Mucosa of descending colon (tissue), 3 donors: Measurements from ENCODE around the gene JAK1. TPM values are rescaled to one million over a fixed set of nuclear protein-coding genes. Genes with fewer than 3 reads are reported as not detected.
A peak's percentile ranks its signal among the peaks of the same experiment; 100 is the strongest.

Source experiments
- ATAC-seq: fragments of 200-7000 bp; cut with Tn5 transposase; one replicate; pipeline ENCODE4 v1.9.1; 2020; ENCODE audit warnings: mild to moderate bottlenecking, moderate library complexity
- DNase-seq, 3 donors: peaks; one replicate each; pipeline ENCODE4 v3.0.0-alpha.2; 2020
- H3K36me3 ChIP-seq: fragments of 200-600 bp; one replicate; pipeline ENCODE4 v1.8.0; 2021; ENCODE audit warnings: low read depth, mild to moderate bottlenecking
- H3K4me1 ChIP-seq: fragments of 200-600 bp; one replicate; pipeline ENCODE4 v1.8.0; 2021; ENCODE audit warnings: low read depth, mild to moderate bottlenecking
- H3K4me3 ChIP-seq: fragments of 200-600 bp; one replicate; pipeline ENCODE4 v1.8.0; 2021; ENCODE audit warnings: mild to moderate bottlenecking
- H3K9me3 ChIP-seq: fragments of 200-600 bp; one replicate; pipeline ENCODE4 v1.8.0; 2021; ENCODE audit warnings: mild to moderate bottlenecking
- intact Hi-C, 2 donors: fragments of 100-400 bp; cut with DNase I in 1 of 2; cut with micrococcal nuclease in 1 of 2; formaldehyde crosslinking; loops; one replicate each; pipeline versions ENCODE4 v1.11.0 to v1.11.1; 2022; cut with DNase I, micrococcal nuclease
- total RNA-seq, 3 donors: library from RNA; stranded (reverse); fragmentation: NEBNext Ultra II Directional in 2 of 3; extraction: Animal tissue kit (Norgen Biotek cat#: 25700) in 2 of 3; gene quantifications; one replicate each; pipeline versions ENCODE4 v1.2.1 to v1.2.4, GENCODE V29; 2021 to 2023
- TF ChIP-seq, protein P1 (sequence below): fragments of 200-600 bp; IDR thresholded peaks from one replicate; pipeline ENCODE4 v1.8.0; 2022; ENCODE audit warnings: antibody characterized with exemption, mild to moderate bottlenecking
- donor health status: DM: no; HTN: no; CAD: no; lungs with moderate emphysema.
- donor health status: DM: no; HTN: no; CAD: no.
- donor health status: DM: no; HTN: yes; CAD: no.

JAK1 gene
- total RNA-seq, 3 donors from 2014 or later = 97.1 to 132 (median 103) TPM

DNA sequence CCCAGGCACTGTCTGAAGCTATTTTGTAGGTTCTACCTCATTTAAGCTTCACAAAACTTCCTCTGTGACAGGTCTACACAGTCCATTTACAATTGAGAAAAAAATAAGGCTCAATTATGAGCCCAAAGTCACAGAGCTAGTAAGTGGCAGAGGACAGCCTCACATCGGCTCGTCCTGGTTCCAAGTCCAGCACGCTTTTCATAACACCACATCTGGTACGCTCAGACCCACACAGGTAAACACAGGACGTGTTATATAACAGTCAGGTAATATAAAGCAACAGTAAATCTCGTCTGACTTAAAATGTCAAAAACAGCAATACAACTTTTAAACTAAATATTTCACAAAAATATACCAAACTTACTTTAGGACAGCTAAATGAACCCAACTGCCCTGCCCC lies 13.1 kb downstream of the JAK1 start:
- H3K4me1 ChIP-seq = peaks cover 52% of the 10 kb centered on the region
- TF ChIP-seq, protein P1, sequence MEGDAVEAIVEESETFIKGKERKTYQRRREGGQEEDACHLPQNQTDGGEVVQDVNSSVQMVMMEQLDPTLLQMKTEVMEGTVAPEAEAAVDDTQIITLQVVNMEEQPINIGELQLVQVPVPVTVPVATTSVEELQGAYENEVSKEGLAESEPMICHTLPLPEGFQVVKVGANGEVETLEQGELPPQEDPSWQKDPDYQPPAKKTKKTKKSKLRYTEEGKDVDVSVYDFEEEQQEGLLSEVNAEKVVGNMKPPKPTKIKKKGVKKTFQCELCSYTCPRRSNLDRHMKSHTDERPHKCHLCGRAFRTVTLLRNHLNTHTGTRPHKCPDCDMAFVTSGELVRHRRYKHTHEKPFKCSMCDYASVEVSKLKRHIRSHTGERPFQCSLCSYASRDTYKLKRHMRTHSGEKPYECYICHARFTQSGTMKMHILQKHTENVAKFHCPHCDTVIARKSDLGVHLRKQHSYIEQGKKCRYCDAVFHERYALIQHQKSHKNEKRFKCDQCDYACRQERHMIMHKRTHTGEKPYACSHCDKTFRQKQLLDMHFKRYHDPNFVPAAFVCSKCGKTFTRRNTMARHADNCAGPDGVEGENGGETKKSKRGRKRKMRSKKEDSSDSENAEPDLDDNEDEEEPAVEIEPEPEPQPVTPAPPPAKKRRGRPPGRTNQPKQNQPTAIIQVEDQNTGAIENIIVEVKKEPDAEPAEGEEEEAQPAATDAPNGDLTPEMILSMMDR = no peak
- H3K4me3 ChIP-seq = no peak overlapping the region
- intact Hi-C loops = no loop called here
- no peaks in the 10 kb centered on the region for H3K36me3 ChIP-seq
- peak in 1 of 3 donors; percentile 39 for DNase-seq
- ATAC-seq = peak; percentile 68
- H3K9me3 ChIP-seq = no peaks in the 10 kb centered on the region

DNA sequence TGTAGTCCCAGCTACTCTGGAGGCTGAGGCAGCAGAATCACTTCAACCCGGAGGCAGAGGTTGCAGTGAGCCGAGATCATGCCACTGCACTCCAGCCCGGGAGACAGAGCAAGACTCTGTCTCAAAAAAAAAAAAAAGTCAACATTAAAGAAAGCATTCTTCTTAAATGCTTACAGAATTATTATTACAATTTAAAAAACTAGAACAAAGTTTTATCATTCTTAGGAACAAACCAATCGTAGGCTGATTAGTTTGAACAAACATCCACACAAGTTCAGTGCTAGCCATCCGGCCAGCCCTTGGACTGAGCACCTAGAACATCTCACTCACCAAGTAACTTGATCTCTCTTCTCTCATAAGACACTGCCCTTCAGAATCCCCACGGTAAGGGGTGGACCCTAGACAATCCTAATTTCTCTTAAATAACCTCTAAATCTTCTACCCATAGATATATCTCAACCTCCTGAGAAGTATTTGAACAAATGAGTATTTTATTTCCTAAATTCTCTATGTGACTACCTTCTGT lies 16.0 kb downstream of the JAK1 start:
- TF ChIP-seq, protein P1 = no peak
- Histone ChIP-seq H3K4me1 (peaks cover 39% of the 10 kb centered on the region), H3K4me3 (no peak overlapping the region), H3K36me3 (no peaks in the 10 kb centered on the region), H3K9me3 (no peaks in the 10 kb centered on the region)
- DNase-seq = no peak
- ATAC-seq = no peak
- intact Hi-C loops = no loop called here

DNA sequence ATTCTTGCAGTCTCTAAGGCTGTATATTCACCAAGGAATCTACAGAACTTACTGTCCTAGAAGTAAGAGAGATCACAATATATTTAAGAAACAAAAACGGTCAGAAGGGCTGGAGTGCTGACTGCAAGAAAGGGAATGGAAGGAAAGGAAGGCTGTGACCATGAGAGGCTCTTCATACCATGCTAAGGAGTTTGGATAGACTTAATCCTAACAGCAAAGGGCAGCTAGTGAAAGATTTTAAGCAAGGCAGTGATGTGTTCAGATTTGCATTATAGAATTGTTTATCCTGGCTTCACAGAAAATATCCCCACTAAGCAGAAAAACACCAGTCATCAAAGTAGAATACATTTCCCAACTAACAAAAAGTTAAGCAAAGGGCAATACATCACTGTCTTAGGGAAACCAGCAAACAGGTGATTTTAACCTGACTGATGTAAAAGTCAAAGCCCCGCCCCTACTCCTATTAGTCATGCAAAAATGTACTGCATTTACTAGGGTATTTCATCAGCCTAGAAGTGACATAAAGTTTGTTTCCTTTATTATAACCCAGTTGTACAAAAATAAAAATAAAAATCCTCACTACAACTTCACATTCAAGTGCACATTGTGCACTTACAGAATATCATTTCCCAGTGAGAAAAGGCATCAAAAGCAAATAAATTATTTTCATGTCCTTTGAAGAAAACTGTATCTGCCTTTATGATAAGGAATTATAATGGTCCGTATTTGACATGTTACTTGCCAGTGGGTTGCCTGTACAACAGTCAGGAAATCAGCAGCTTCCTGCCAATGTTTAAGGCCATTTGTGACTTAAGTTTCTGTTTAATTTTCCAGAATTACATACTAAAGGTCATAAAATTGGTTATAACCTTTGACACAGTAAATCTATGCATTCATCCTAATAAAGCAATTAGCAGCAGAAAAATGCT lies 17.2 kb downstream of the JAK1 start:
- no peak overlapping the region for H3K4me3 ChIP-seq
- ATAC-seq (peak; percentile 69), DNase-seq (no peak)
- intact Hi-C loops = no loop called here
- H3K9me3 ChIP-seq = no peaks in the 10 kb centered on the region
- peaks cover 38% of the 10 kb centered on the region for H3K4me1 ChIP-seq
- TF ChIP-seq, protein P1 = no peak
- H3K36me3 ChIP-seq = no peaks in the 10 kb centered on the region

DNA sequence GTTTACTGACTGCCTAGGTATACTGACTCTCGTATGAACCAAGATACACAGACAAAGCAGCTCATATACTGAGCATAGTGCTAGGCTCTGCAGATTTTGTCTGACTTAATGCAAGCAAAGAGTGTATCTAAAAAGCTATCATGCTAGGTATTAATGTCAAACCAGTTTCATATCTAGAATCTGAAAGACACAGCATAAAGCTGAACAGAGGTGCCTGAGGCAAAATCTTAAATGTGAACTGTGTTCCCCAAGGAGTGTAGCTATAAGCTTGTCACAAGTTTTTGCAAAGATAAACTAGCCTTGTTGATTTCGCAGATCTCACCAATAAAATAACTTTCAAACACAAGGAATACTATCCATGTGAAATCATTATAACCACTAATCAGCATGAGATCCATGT lies 18.1 kb downstream of the JAK1 start:
- H3K36me3 ChIP-seq = no peaks in the 10 kb centered on the region
- DNase-seq = no peak
- peaks cover 31% of the 10 kb centered on the region for H3K4me1 ChIP-seq
- H3K4me3 ChIP-seq = no peak overlapping the region
- intact Hi-C loops = no loop called here
- no peak for ATAC-seq
- no peaks in the 10 kb centered on the region for H3K9me3 ChIP-seq
- TF ChIP-seq, protein P1 = no peak

DNA sequence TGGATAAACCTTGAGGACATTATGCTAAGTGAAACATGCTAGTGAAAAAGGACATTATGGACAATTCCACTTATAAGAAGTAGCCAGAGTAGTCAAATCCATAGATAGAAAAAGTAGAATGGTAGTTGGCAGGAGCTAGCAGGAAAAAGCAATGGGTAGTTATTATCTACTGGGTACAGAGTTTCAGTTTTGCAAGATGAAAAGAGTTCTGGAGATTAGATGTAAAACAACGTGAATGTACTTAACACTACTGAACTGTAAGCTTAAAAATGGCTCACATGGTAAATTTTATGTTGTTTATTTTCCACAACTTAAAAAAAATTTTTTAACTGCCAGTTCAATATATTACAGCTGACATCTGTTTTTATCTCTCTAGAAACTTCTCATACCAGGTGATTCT lies 19.4 kb downstream of the JAK1 start:
- no peak for DNase-seq
- intact Hi-C loops = no loop called here
- ATAC-seq = no peak
- Histone ChIP-seq H3K36me3 (no peaks in the 10 kb centered on the region), H3K4me1 (peaks cover 18% of the 10 kb centered on the region), H3K4me3 (no peak overlapping the region), H3K9me3 (no peaks in the 10 kb centered on the region)
- TF ChIP-seq, protein P1 = no peak
